Esophagus muscularis mucosa (tissue), 3 donors: Measurements from ENCODE around the gene KLHL26.

Experiments used
- POLR2A ChIP-seq: fragments of 450-650 bp; IDR thresholded peaks from one replicate; pipeline ENCODE4 v1.6.1; 2017; ENCODE audit warnings: antibody characterized with exemption, moderate library complexity, mild to moderate bottlenecking, low read depth
- POLR2AphosphoS5 ChIP-seq, 2 donors: sonication (generic); formaldehyde crosslinking; IDR thresholded peaks; one replicate each; pipeline ENCODE4 v1.6.1; 2017; ENCODE audit warnings: antibody characterized with exemption in 2 of 2
- TF ChIP-seq, protein P1 (sequence below), 3 experiments: fragments of 200-600 bp in 2 of 3; fragments of 450-650 bp in 1 of 3; sonication (generic) in 2 of 3; IDR thresholded peaks; one replicate each; pipeline ENCODE4 v1.5.1; 2017 to 2019; ENCODE audit warnings: antibody characterized with exemption in 3 of 3, mild to moderate bottlenecking in 2 of 3, moderate library complexity in 1 of 3

DNA sequence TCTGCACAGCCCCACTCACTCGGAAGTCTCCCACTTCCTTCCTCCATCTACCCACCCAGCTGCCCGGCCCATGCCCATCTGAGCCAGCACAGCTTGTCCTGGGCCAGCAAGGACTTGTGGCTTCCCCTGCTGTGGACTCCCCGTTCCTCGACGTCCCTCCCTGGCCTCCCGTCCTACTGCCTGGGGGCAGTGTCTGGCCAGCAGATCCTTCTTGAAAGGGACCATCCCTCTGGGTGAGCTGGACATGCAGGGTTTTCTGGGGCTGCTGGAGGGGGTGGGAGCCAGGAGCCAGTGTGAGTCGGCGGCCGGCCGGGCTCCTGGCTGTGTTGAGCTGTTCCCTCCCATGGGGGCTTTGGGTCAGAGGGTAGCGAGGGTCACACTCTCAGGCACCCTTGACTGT lies 73.4 kb downstream of the KLHL26 start:
- TF ChIP-seq POLR2AphosphoS5 (IDR thresholded peaks at IDR 0.05) (no peak), POLR2A (no peak)
- TF ChIP-seq, protein P1, sequence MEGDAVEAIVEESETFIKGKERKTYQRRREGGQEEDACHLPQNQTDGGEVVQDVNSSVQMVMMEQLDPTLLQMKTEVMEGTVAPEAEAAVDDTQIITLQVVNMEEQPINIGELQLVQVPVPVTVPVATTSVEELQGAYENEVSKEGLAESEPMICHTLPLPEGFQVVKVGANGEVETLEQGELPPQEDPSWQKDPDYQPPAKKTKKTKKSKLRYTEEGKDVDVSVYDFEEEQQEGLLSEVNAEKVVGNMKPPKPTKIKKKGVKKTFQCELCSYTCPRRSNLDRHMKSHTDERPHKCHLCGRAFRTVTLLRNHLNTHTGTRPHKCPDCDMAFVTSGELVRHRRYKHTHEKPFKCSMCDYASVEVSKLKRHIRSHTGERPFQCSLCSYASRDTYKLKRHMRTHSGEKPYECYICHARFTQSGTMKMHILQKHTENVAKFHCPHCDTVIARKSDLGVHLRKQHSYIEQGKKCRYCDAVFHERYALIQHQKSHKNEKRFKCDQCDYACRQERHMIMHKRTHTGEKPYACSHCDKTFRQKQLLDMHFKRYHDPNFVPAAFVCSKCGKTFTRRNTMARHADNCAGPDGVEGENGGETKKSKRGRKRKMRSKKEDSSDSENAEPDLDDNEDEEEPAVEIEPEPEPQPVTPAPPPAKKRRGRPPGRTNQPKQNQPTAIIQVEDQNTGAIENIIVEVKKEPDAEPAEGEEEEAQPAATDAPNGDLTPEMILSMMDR (IDR thresholded peaks at IDR 0.05), result no peak
